CD4-positive, alpha-beta T cell treated with Interleukin-21 for 1 hour (primary cell): ENCODE data around the gene SIX4.

ENCODE experiments used
- DNase-seq: peaks from one replicate; pipeline ENCODE4 v3.0.0-alpha.2; 2020

The SIX4 gene

GRCh38 chr14:60721326-60722106 is 2.6 kb downstream of the SIX4 start:
- peak; percentile 17 for DNase-seq

GRCh38 chr14:60720962-60721325 is 3.2 kb downstream of the SIX4 start:
- no peak for DNase-seq

- no peak for DNase-seq
Observed at GRCh38 chr14:60720391-60720790, 3.8 kb downstream of the SIX4 start.

GRCh38 chr14:60713513-60713912 is 10.6 kb downstream of the SIX4 start:
- DNase-seq, result no peak

- DNase-seq, result no peak
Observed at GRCh38 chr14:60710494-60710893, 13.7 kb downstream of the SIX4 start.

DNA sequence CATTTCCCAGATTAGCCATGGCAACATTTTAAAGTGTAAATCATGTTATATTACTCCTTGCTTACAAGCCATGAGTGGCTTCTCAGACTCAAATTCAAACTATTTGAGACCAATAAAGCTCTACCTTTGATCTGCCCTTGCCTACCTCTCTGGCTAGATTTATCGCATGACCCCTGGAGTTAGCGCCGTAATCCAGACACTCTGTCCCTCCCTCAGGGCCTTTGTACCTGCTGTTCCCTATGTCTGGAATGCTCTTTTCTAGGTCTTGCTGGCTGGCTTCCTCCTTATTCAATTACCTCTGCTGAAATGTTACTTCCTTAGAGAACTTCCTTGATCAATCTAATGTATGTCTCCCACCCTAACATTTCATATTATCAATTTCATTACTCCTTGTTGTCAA is 16.3 kb downstream of the SIX4 start:
- DNase-seq, result no peak

GRCh38 chr14:60705100-60705499 is 19.1 kb downstream of the SIX4 start:
- no peak for DNase-seq

- no peak for DNase-seq
Observed at GRCh38 chr14:60700598-60700997, 23.6 kb downstream of the SIX4 start.

DNA sequence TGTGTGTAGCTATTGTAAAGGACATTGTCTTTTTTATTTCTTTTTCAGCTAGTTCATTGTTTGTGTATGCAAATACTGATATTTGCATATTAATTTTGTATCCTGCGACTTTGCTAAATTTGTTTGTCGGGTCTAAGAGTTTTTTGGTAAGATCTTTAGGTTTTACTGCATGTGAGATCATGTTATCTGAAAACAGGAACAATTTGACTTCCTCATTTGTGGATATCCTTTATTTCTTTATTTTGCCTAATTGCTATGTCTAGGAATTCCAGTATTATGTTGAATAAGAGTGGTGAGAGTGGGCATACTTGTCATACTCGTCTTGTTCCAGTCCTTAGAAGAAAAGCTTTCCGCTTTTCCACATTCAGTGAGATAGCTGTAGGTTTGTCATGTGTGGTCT is 28.8 kb downstream of the SIX4 start:
- DNase-seq, result no peak

DNA sequence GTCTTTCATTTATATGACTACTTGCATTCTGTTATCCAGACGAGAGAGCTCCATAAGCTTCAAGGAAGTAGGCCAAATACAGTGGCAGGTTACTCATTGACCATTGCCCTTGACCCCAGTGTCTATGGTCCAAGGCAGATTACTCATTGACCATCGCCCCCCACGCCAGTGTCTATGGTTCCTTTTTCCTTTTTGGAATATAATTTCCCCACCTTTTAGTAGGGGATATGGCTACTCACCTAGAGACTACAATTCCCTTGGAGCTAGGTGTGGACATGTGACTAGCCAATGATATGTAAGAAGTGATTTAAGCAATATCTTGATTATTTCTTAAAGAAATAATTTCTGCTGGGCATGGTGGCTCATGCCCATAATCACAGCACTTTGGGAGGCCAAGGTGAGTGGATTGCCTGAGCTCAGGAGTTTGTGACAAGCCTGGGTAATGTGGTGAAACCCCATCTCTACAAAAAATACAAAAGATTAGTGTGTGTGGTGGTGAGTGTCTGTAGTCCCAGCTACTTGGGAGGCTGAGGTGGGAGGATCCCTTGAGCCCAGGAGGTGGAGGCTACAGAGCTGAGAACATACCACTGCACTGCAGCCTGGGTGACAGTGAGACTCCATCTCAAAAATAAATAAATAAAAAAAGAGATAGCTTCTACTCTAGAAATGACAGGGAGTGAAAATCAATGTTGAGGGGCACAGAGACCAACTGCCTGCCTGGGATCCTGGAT is 32.6 kb downstream of the SIX4 start:
- no peak for DNase-seq

DNA sequence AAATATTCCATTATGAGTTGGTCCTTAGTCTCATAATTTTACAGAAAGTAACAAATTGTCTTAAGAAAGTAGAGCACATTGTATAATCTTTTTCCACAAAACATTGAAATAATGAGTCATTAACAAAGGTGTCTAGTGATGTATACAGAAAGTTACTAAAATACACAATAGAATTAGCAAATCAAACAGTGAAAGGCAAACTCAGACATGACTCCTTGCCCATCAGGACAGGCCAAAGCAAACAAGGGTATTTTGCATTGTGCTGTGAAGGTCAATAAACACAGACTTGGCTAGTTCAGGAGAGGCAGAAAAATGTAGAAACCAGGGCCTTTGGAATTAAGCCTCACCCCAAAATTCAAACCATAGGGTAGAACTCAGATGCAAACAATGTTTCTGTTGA is 37.3 kb downstream of the SIX4 start:
- DNase-seq, result no peak

GRCh38 chr14:60684203-60684602 is 39.9 kb downstream of the SIX4 start:
- no peak for DNase-seq

DNA sequence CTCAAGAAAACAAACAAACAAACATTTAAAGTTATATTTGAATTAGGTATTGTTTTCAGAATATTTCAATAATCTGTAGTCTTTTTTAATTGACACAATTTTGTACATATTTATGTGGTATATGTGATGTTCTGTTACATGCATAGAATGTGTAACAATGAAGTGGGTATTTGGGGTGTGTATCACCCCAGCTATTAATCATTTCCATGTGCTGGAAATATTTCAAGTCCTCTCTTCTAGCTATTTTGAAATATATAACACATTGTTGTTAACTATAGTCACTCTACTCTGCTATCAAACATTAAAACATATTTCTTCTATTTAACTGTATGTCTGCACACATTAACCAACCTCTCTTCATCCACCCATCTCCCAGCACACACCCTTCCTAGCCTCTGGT is 42.9 kb downstream of the SIX4 start:
- DNase-seq, result no peak

- no peak for DNase-seq
Observed at GRCh38 chr14:60680511-60680910, 43.6 kb downstream of the SIX4 start.

DNA sequence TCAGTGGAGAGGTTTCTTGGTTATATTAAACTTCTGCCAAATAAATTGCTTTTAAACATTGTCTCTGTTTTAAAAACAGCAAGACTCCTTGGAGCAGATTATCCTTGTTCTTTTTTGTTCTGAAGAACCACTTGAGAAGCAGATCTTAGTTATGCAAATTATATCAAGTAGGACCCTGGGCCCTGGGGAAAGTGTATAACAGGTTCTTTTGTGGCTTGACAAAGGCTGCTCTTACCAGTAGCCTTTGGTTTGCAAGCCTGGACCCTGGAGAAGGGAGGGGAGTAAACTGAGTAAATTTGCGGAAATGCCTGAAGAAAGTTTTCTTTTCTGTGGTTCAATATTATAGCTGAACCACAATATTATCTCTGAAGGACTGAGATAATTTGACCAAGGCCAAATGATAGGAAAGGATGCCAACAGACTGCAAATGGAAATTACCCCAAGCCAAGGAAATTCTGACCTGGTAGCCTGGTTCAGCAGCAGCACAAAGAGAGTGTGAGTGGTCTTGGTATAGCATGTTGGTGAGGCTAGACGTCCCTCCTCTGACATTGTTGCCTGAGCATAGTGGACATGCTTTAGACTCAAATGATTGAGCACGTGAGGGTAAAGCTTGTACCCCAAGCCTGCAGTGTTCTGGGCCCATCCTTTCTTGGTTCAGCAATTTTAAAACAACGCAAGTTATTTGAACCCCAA is 44.4 kb downstream of the SIX4 start:
- no peak for DNase-seq

GRCh38 chr14:60677701-60678100 is 46.5 kb downstream of the SIX4 start:
- DNase-seq, result no peak

GRCh38 chr14:60670989-60671388 is 53.2 kb downstream of the SIX4 start:
- DNase-seq, result no peak

DNA sequence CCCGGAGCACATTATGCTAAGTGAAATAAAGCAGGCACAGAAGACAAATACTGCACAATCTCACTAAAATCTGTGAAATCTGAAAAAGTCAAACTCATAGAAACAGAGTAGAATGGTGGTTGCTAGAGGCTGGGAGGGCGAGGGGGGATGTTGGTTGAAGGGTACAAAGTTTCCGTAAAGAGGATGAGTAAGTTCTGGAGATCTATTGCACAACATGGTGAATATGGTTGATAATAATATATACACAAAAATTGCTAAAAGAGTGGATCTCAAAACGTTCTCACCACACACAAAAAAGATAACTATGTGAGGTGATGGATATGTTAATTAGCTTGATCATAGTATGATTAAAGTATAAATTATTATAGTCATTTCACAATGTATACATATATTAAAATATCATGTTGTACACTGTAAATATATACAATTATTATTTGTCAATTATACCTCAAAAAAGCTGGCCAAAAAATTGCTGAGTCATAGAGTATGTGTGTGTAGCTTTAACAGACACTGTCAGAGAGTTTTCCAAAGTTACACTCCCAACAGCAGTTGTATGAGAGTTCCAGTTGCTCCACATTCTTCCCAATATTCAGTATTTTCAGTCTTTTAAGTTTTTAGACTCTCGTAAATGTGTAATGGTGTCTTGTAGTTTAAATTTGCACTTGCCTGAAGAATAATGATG is 55.6 kb downstream of the SIX4 start:
- DNase-seq, result no peak

DNA sequence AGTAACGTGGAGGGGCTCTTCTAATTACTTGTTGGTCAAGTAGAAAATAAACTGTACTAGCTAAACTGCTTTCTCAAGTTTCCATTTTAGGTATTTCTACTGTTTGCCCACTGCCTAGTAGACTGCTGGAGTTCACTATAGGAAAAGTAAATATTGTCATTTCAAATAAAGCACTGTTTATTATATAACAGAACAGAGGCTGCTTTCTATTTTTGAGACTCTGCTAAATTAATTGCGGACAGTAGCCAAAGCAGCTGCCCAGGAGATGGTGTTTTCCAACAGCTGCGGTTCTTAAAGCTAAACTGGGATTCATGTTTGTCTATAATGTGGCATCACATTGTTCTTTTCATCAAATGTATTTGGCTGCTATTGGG is 59.0 kb downstream of the SIX4 start:
- no peak for DNase-seq

DNA sequence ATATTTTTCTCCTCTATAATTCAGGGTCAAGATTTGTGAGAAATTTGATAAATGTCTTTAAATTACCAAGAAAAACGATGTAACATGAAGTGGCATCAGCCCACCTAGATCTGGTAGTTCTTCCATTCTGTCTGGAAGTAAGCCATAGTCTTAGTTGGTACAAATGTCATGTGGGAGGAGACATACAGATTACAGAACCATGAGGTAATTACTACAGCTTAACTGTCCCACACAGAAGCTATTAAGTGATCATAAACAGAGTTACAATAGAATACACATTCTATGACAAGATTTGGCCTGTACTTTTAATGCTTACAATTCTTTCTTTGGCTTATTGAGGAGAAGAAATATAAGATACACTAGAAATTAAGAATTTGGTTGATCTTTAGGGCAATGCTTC is 61.2 kb downstream of the SIX4 start:
- no peak for DNase-seq

GRCh38 chr14:60661721-60662120 is 62.4 kb downstream of the SIX4 start:
- DNase-seq, result no peak
